Inflammatory macrophage treated with lipopolysaccharide for 4 hours (primary cell): Measurements from ENCODE around the gene PDE8A.
A peak's percentile ranks its signal among the peaks of the same experiment; 100 is the strongest.

ENCODE experiments used
- DNase-seq: peaks from one replicate; pipeline ENCODE4 v3.0.0-alpha.2; 2020

PDE8A gene

GRCh38 chr15:85036716-85037115 lies 55.1 kb downstream of the PDE8A start:
- peak; percentile 48 for DNase-seq

GRCh38 chr15:85037641-85038040 lies 56.0 kb downstream of the PDE8A start:
- DNase-seq: peak; percentile 78

- no peak for DNase-seq
Measured at GRCh38 chr15:85041230-85041629, 59.6 kb downstream of the PDE8A start.

- DNase-seq: peak; percentile 70
Measured at GRCh38 chr15:85044251-85044853, 62.7 kb downstream of the PDE8A start.

DNA sequence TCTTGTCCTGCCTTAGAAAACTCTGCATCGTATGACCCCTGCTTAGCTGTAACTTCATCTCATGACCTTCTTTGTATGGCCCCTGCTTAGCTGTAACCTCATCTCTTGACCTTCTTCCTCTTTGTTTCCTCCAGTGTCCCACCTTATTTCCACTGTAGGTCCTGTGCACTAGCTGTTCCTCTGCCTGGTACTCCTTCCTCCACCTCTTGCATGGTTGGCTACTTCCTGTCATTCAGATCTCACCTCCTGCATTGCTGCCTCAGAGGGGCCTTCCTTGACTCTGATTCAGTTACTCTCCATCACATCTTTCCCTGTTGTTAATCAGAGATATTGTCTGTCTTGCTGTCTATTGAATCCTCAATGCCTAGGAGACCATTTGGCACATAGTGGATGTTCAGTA lies 63.2 kb downstream of the PDE8A start:
- no peak for DNase-seq

- DNase-seq: no peak
Measured at GRCh38 chr15:85045615-85046014, 64.0 kb downstream of the PDE8A start.

GRCh38 chr15:85047271-85047948 lies 65.8 kb downstream of the PDE8A start:
- DNase-seq: no peak

GRCh38 chr15:85048430-85048829 lies 66.8 kb downstream of the PDE8A start:
- DNase-seq: no peak

- no peak for DNase-seq
Measured at GRCh38 chr15:85049805-85050204, 68.1 kb downstream of the PDE8A start.

- DNase-seq: no peak
Measured at GRCh38 chr15:85059734-85060133, 78.1 kb downstream of the PDE8A start.

DNA sequence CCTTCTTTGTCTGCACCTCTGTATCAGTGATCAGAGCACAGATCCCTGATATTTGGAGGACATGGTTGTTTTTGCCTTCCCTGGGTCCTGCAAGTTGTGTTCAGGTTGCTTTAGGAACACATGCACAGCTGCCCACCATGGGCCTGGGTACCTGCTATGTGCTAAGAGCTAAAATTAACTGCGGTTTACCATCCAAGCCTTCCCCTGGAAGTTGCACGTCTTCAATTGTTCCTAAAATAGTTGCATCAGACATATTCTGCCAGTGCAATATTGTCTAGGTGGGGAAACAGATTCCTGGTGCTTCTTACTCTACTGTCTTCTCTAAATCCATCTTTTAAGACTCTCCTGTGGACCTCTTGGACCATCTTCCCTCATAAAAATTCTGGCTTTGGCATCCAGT lies 80.9 kb downstream of the PDE8A start:
- DNase-seq: no peak

GRCh38 chr15:85063088-85063487 lies 81.4 kb downstream of the PDE8A start:
- peak; percentile 6 for DNase-seq

- DNase-seq: no peak
Measured at GRCh38 chr15:85063522-85064079, 81.9 kb downstream of the PDE8A start.

DNA sequence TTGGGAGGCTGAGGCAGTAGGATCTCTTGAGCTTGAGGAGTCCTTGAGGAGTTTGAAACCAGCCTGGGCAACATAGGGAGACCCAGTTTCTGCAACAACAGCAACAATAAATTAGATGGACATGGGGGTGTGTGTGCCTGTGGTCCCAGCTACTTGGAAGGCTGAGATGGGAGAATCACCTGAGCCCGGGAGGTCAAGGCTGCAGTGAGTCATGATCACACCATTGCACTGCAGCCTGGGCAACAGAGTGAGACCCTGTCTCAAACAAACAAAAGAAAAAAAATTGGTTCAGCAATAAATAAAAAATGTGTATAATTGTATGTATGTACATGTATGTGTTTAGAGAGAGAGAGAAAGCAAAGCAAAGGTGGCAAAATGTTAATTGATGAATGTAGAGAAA lies 83.1 kb downstream of the PDE8A start:
- no peak for DNase-seq

DNA sequence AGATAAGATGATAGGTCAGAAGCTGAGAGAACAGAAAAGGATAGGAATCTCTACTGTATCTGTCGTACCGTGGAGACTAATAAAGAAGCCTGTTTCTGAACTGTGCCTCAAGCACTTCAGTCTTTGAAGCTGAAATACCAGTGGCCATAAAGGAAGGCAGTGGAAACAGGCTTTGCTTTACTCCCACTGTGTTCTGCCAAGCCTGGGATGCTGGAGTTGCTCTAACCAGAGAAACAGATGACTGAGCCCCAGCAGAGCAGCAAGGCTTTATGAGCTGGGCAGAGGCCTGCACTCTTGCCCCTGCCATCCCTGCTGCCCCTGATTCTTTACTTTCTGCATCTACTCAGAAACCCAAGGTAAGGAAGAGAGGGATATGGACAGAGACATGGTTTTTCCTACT lies 89.4 kb downstream of the PDE8A start:
- no peak for DNase-seq

GRCh38 chr15:85071504-85071903 lies 89.8 kb downstream of the PDE8A start:
- no peak for DNase-seq

DNA sequence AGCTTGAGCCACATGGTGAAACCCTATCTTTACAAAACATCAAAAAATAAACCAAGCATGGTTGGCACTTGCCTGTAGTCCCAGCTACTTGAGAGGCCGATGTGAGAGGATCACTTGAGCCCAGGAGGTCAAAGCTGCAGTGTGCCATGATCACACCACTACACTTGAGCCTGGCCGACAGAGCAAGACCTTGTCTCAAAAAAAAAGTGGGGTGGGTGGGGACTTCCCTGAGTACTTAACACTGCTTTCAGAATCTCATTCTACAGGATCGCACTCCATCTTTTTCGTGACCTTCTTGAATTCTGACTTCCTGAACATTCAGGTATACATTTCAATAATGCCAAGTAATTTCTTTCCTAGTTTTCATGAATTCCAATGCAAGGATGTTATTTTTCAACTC lies 91.3 kb downstream of the PDE8A start:
- DNase-seq: no peak

DNA sequence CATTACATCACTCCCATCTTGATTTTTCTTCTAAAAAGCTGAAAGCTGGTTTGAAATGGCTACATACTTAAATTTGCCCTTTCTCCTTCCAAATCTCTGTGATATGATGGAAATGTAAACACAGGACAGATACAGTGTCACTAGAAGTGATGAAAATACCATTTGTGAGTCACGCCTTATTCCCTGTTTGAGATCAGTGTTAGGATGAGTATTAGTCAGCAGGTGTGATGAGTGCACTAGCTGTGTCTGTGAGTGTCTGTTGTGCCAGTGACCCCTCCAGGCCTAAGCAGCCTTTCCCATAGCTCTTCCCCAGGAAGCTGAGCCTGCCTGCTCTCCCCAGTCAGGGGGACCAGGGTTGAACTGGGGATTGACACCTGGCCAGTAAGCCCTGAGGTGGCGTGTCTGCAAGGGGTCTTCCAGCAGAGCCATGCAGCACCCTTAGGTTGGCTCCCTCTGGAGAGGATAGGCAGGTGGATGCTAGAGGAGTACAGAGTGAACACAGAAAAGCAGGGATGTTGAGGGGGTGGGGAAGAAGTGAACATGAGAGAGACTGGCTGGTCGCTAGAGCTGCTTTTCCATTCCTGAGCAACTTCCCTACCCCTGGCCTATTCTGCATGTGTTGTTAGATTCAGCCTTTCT lies 92.0 kb downstream of the PDE8A start:
- DNase-seq: no peak

- DNase-seq: no peak
Measured at GRCh38 chr15:85086855-85087254, 105.2 kb downstream of the PDE8A start.

GRCh38 chr15:85088300-85088699 lies 106.6 kb downstream of the PDE8A start:
- no peak for DNase-seq

- no peak for DNase-seq
Measured at GRCh38 chr15:85089929-85090597, 108.4 kb downstream of the PDE8A start.

- no peak for DNase-seq
Measured at GRCh38 chr15:85091990-85092389, 110.3 kb downstream of the PDE8A start.

GRCh38 chr15:85094685-85095084 lies 113.0 kb downstream of the PDE8A start:
- no peak for DNase-seq

GRCh38 chr15:85095566-85095965 lies 113.9 kb downstream of the PDE8A start:
- DNase-seq: no peak
